Spleen (tissue), 7 donors: Measurements from ENCODE around the gene CALML4.

Source experiments
- CTCF ChIP-seq, 11 experiments: fragments of 200-600 bp in 7 of 11; fragments of 450-650 bp in 4 of 11; sonication (generic) in 4 of 11; IDR thresholded peaks in 8 of 11; conservative IDR thresholded peaks in 3 of 11; 1 replicate in 7 of 11; 2 replicates in 4 of 11; pipeline versions ENCODE4 v1.4.0 to v1.8.0; 2016 to 2021; ENCODE audit warnings: antibody characterized with exemption in 11 of 11, inconsistent platforms in 4 of 11, mild to moderate bottlenecking in 1 of 11
- POLR2A ChIP-seq, 3 donors: fragments of 450-650 bp; IDR thresholded peaks; one replicate each; pipeline ENCODE4 v1.5.1; 2017; ENCODE audit warnings: antibody characterized with exemption in 3 of 3, mild to moderate bottlenecking in 1 of 3
- donor health status: DM: no; HTN: no; CAD: no; lungs with moderate emphysema.
- donor health status: DM: no; HTN: no; CAD: no.
- donor health status: DM: no; HTN: no; CAD: no.

- no peak for TF ChIP-seq POLR2A (IDR thresholded peaks at IDR 0.05)
- no peak for TF ChIP-seq CTCF (IDR thresholded peaks at IDR 0.05 in 8 of 11, conservative IDR thresholded peaks at IDR 0.05 in 3 of 11)
These were observed 3.3 kb downstream of the CALML4 start for GRCh38 chr15:68201879-68202261.
